Bronchial epithelial cell (primary cell): Measurements from ENCODE around the gene MAN1C1. TPM values are rescaled to one million over a fixed set of nuclear protein-coding genes. Genes with fewer than 3 reads are reported as not detected.
A peak's percentile ranks its signal among the peaks of the same experiment; 100 is the strongest.

Experiments used
- DNase-seq: peaks from one replicate; pipeline ENCODE4 v3.0.0-alpha.2; 2010; ENCODE audit warnings: low read depth
- FAIRE-seq: peaks from 2 replicates; lab custom pipeline; 2011; peaks lifted over from hg19 to GRCh38; lab: Jason Lieb, UNC
- H3K27me3 ChIP-seq: 2 replicates; pipeline ENCODE4 v1.5.1; 2011; ENCODE audit warnings: low read length; ENCODE audit not compliant: control insufficient read depth, insufficient read depth
- H3K36me3 ChIP-seq: 2 replicates; pipeline ENCODE4 v1.5.1; 2011; ENCODE audit warnings: low read length; ENCODE audit not compliant: control insufficient read depth, insufficient read depth
- H3K4me3 ChIP-seq: 2 replicates; pipeline ENCODE4 v1.5.1; 2011; ENCODE audit warnings: mild to moderate bottlenecking, low read depth, low read length, control low read depth
- total RNA-seq: library from RNA; depleted of rRNA; stranded (reverse); fragments of >200 nt; gene quantifications from 2 replicates; pipeline ENCODE4 v1.2.1, GENCODE V29; 2014
- TF ChIP-seq, protein P1 (sequence below): IDR thresholded peaks from 2 replicates; pipeline ENCODE4 v1.5.1; 2011; ENCODE audit warnings: mild to moderate bottlenecking, moderate library complexity, low read length, control low read depth, inconsistent platforms; ENCODE audit not compliant: insufficient read depth, severe bottlenecking

The MAN1C1 gene
- total RNA-seq, 1 donor from 2014 or later = under 0.01 TPM

DNA sequence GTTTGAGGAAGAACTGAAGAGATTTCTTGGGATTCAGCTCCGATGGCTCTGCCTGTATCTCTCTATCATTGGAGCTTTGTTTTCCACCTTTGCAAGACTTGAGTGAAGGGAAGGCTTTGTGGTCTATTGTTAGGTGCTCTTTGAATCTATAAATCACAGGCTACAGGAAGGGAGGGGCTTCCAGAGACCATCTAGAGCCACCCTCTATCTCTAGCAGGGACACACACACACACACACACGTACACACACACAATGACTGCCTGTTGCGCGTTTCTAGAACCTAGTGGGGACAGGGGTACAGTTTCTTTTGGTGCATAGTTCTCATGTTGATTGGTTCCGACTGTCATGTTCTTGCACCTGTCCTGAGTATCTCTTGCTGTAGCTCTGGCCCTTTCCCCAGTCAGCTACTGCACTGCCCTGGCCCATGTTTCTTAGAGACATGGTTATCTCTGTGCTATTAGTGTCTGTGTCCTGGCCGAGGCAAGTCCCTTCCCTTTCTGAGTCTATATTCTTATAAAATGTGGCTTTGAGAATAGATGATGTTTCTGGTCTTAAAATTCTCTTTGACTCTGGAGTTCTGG lies 60.7 kb downstream of the MAN1C1 start:
- peak; percentile 50 for FAIRE-seq

DNA sequence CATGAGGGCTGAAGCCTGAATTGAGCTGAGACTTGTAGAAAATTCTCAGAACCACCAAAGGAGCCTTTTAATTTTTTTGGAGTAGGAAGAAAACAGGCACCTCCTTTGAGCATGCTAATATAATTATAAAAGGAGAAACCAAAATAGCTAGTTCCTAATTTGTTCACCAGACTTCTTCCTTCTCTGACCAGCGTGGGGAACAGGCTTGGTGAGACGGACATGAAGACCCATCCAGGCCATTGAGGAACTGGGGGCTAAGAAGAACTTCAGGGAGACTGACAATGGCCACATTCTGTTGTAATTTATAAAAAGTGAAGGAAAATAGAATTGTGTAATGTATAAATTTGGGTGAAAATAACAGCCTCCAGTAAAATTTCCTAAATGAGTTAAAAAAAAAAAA lies 62.6 kb downstream of the MAN1C1 start:
- Histone ChIP-seq H3K4me3 (no peak overlapping the region), H3K27me3 (peaks cover 14% of the 10 kb centered on the region), H3K36me3 (no peaks in the 10 kb centered on the region)
- TF ChIP-seq, protein P1, sequence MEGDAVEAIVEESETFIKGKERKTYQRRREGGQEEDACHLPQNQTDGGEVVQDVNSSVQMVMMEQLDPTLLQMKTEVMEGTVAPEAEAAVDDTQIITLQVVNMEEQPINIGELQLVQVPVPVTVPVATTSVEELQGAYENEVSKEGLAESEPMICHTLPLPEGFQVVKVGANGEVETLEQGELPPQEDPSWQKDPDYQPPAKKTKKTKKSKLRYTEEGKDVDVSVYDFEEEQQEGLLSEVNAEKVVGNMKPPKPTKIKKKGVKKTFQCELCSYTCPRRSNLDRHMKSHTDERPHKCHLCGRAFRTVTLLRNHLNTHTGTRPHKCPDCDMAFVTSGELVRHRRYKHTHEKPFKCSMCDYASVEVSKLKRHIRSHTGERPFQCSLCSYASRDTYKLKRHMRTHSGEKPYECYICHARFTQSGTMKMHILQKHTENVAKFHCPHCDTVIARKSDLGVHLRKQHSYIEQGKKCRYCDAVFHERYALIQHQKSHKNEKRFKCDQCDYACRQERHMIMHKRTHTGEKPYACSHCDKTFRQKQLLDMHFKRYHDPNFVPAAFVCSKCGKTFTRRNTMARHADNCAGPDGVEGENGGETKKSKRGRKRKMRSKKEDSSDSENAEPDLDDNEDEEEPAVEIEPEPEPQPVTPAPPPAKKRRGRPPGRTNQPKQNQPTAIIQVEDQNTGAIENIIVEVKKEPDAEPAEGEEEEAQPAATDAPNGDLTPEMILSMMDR = no peak
- DNase-seq (no peak), FAIRE-seq (no peak)

More for the DNA sequence above, 60.7 kb downstream of the MAN1C1 start:
- TF ChIP-seq, protein P1 = no peak
- H3K4me3 ChIP-seq = no peak overlapping the region
- DNase-seq = no peak
- no peaks in the 10 kb centered on the region for H3K36me3 ChIP-seq
- H3K27me3 ChIP-seq = peaks cover 6% of the 10 kb centered on the region

DNA sequence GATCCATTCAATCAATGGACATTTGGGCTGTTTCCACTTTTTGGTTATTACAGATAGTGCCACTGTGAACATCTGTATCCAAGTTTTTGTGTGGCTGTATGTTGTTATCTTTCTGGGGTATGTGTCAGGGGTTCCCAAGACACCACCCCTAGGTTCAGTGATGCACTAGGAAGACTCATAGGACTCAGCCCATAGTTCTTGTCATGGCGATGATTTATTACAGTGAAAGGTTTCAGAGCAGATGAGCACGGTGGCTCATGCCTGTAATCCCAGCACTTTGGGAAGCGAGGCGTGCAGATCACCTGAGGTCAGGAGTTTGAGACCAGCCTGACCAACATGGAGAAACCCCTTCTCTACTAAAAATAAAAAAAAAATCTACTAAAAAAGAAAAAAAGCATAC lies 64.1 kb downstream of the MAN1C1 start:
- H3K36me3 ChIP-seq = no peaks in the 10 kb centered on the region
- FAIRE-seq = no peak
- H3K27me3 ChIP-seq = peaks cover 14% of the 10 kb centered on the region
- H3K4me3 ChIP-seq = no peak overlapping the region
- no peak for DNase-seq
- TF ChIP-seq, protein P1 = no peak

DNA sequence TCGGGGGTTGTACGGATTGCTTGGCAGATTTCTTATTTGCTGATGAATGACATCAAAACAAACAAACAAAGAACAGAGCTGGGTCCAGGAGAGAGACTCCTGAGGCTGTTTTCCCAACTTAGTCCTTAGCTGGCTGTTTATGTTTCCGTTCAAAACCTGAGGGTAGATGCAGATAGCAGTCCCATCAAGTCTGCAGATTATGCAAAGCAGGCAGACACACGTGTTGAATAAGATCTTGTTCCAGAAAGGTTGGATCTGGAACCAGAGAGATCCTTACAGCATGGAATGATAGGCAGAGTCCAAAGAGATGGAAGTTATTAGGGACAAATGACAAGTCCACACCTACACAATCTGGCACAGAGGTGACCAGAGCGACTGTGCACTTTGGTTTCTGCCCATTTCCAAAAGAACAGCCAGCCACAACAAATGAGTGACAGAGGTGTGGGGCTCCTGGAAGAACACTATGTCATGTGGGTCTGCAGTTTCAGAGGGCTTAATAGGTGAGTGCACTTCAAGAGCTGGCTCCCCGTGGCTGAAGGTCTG lies 65.5 kb downstream of the MAN1C1 start:
- DNase-seq = no peak
- H3K27me3 ChIP-seq = peaks cover 13% of the 10 kb centered on the region
- no peaks in the 10 kb centered on the region for H3K36me3 ChIP-seq
- TF ChIP-seq, protein P1 = no peak
- H3K4me3 ChIP-seq = no peak overlapping the region
- no peak for FAIRE-seq

DNA sequence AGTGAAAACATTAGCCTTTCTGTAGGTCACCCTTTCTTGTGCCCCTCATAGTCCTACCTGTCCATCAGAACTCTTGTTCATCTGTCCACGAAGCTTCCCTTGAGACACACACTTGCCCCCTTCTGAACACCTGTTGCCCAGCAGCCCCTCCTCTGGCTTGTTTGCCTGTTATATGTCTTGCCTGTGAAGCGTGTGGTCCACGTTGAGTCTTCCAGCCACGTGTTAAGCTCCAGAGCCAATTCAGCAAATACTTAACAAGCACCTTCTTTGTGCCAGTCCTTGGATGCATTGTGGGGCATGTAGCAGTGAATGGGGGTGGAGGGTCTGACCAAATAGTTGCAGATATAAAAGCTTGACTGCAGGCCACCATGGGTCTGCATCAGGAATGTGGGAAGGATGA lies 66.6 kb downstream of the MAN1C1 start:
- H3K36me3 ChIP-seq = no peaks in the 10 kb centered on the region
- TF ChIP-seq, protein P1 = no peak
- no peak overlapping the region for H3K4me3 ChIP-seq
- H3K27me3 ChIP-seq = peaks cover 8% of the 10 kb centered on the region
- no peak for DNase-seq
- FAIRE-seq = no peak

DNA sequence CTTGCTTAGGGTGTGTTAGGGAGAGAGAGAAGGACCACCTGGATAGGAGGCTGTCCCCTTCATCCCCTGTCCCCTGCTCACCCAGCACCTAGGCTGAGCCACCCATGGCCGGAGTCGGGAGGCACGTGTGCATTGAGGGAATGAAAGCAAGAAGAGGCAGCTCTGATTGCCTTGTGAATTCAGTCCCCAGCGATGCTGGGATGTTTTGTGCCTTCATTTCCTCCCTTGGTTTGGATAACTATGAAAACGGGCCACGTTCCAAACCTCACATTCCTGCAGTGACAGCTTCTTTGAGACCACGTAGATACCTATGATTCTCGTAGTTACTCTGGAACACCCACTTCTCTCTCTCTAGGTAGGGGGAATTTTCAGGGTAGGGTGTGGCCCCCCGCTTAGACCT lies 67.1 kb downstream of the MAN1C1 start:
- FAIRE-seq (peak; percentile 40), DNase-seq (no peak)
- peaks cover 8% of the 10 kb centered on the region for H3K27me3 ChIP-seq
- no peak overlapping the region for H3K4me3 ChIP-seq
- H3K36me3 ChIP-seq = no peaks in the 10 kb centered on the region
- TF ChIP-seq, protein P1 = no peak
